A673 (cell line): ENCODE results near the gene TPM1. TPM values are rescaled to one million over a fixed set of nuclear protein-coding genes. Genes with fewer than 3 reads are reported as not detected.
A peak's percentile ranks its signal among the peaks of the same experiment; 100 is the strongest.

Experiments used
- BruUV-seq: library from RNA; stranded (reverse); fragments of 400-500 nt; replicated peaks from 2 replicates; lab custom pipeline; 2021; lab: Mats Ljungman, UMichigan
- CTCF ChIA-PET: fragments of 300-600 bp; sonication (Branson Sonifier 250); formaldehyde crosslinking; loops from one replicate; lab custom pipeline; 2022; ENCODE audit warnings: antibody characterized with exemption; lab: Charles Lee
- POLR2A ChIA-PET: fragments of 300-600 bp; sonication (Branson Sonifier 250); formaldehyde crosslinking; loops from one replicate; lab custom pipeline; 2022; ENCODE audit warnings: antibody characterized with exemption; ENCODE audit not compliant: low non-redundant PET; lab: Charles Lee
- DNase-seq: peaks from one replicate; pipeline ENCODE4 v3.0.0-alpha.2; 2015; ENCODE audit warnings: low spot score
- H3K27ac ChIP-seq: fragments of 200-600 bp; sonication (generic); 2 replicates; pipeline ENCODE4 v1.5.1; 2016; ENCODE audit warnings: mixed run types, low read depth, mild to moderate bottlenecking, mixed read lengths, antibody characterized with exemption, low read length; ENCODE audit not compliant: poor library complexity, severe bottlenecking
- H3K27me3 ChIP-seq: fragments of 200-600 bp; sonication (generic); replicated peaks from 2 replicates; pipeline ENCODE4 v1.6.1; 2017; ENCODE audit warnings: mixed run types, low read depth, mild to moderate bottlenecking, mixed read lengths, antibody characterized with exemption, low read length; ENCODE audit not compliant: insufficient read depth, poor library complexity
- H3K36me3 ChIP-seq: fragments of 200-600 bp; sonication (generic); 2 replicates; pipeline ENCODE4 v1.6.1; 2016; ENCODE audit warnings: mixed run types, mild to moderate bottlenecking, mixed read lengths, antibody characterized with exemption, low read length; ENCODE audit not compliant: insufficient read depth, poor library complexity, severe bottlenecking
- H3K4me1 ChIP-seq: fragments of 200-600 bp; sonication (generic); 2 replicates; pipeline ENCODE4 v1.6.1; 2017; ENCODE audit warnings: mixed run types, mild to moderate bottlenecking, mixed read lengths, antibody characterized with exemption, low read length; ENCODE audit not compliant: insufficient read depth, poor library complexity, severe bottlenecking
- H3K4me3 ChIP-seq: fragments of 200-600 bp; sonication (generic); 2 replicates; pipeline ENCODE4 v1.5.1; 2016; ENCODE audit warnings: low read depth, mixed run types, mild to moderate bottlenecking, mixed read lengths, low read length; ENCODE audit not compliant: poor library complexity, severe bottlenecking
- H3K9me3 ChIP-seq: fragments of 200-600 bp; sonication (generic); 2 replicates; pipeline ENCODE4 v1.6.1; 2016; ENCODE audit warnings: mixed run types, low read depth, mild to moderate bottlenecking, mixed read lengths, antibody characterized with exemption, low read length; ENCODE audit not compliant: poor library complexity, severe bottlenecking
- EZH2 ChIP-seq: fragments of 200-600 bp; sonication (generic); IDR thresholded peaks from 2 replicates; pipeline ENCODE4 v1.6.1; 2017; ENCODE audit warnings: borderline replicate concordance, low read depth, mild to moderate bottlenecking, mixed read lengths, antibody characterized with exemption, low read length; ENCODE audit not compliant: poor library complexity, severe bottlenecking
- intact Hi-C: fragments of 100-400 bp; cut with micrococcal nuclease; formaldehyde crosslinking; loops from one replicate; pipeline ENCODE4 v1.10.0; 2022; ENCODE audit not compliant: unreplicated experiment
- total RNA-seq: library from RNA; stranded (reverse); gene quantifications from 2 replicates; pipeline ENCODE4 v1.2.3, GENCODE V29; 2021
- TF ChIP-seq, protein P1 (sequence below): fragments of 300-800, 200-600 bp; sonication (generic); conservative IDR thresholded peaks from 2 replicates; pipeline ENCODE4 v1.5.1; 2017; ENCODE audit warnings: low read depth, mild to moderate bottlenecking, antibody characterized with exemption, low read length, moderate library complexity, mixed read lengths

The TPM1 gene
- total RNA-seq, 1 experiment from 2014 or later, result 31.2 TPM

DNA sequence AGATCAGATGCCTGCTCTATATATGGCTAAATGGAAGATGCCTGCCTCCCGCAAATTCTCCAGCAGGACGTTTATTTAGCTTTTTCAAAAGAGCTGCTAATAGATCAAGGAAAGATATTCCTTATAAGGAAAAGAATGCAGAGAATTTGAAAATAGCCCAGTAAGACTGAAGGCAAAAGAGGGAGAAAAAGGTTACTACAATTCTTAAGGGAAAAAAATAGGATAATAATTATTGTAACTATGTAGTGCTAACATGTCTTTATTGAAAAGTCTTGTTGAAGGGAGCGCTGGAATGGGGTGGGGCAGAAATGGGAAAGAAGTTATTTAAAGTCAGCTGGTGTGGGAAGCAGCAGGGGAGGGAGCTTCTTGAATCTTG lies 2.9 kb downstream of the TPM1 start:
- no peaks in the 10 kb centered on the region for H3K9me3 ChIP-seq
- ChIA-PET CTCF (no interaction called here), POLR2A (no interaction called here)
- intact Hi-C loops, result loop anchor here (5.0 kb wide), 1 partner anchor 357 kb away; no protein-coding TSS in a partner anchor
- no peak overlapping the region for H3K27ac ChIP-seq
- DNase-seq, result peak; percentile 9
- BruUV-seq, result no TSS peak
- no peak for TF ChIP-seq EZH2
- TF ChIP-seq, protein P1, sequence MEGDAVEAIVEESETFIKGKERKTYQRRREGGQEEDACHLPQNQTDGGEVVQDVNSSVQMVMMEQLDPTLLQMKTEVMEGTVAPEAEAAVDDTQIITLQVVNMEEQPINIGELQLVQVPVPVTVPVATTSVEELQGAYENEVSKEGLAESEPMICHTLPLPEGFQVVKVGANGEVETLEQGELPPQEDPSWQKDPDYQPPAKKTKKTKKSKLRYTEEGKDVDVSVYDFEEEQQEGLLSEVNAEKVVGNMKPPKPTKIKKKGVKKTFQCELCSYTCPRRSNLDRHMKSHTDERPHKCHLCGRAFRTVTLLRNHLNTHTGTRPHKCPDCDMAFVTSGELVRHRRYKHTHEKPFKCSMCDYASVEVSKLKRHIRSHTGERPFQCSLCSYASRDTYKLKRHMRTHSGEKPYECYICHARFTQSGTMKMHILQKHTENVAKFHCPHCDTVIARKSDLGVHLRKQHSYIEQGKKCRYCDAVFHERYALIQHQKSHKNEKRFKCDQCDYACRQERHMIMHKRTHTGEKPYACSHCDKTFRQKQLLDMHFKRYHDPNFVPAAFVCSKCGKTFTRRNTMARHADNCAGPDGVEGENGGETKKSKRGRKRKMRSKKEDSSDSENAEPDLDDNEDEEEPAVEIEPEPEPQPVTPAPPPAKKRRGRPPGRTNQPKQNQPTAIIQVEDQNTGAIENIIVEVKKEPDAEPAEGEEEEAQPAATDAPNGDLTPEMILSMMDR, result no peak
- H3K4me1 ChIP-seq, result peaks cover 29% of the 10 kb centered on the region
- H3K4me3 ChIP-seq, result no peak overlapping the region
- H3K36me3 ChIP-seq, result no peaks in the 10 kb centered on the region
- peaks cover 55% of the 10 kb centered on the region for H3K27me3 ChIP-seq

DNA sequence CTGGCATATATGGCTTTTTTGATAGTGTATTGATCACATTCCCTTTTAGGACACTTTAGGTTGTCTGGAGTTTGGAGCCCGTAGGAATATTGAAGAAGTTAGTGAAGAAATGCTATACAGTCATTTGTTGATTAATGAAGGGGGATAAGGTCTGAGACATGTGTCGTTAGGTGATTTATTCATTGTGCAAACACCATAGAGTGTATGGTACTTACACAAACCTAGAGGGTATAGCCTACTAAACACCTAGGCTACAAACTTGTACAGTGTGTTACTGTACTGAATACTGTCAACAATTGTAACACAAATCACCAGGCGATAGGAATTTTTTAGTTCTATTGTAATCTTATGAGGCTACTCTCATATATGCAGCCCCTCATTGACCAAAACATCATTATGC lies 3.3 kb downstream of the TPM1 start:
- TF ChIP-seq EZH2, result no peak
- TF ChIP-seq, protein P1, result no peak
- BruUV-seq, result no TSS peak
- H3K9me3 ChIP-seq, result no peaks in the 10 kb centered on the region
- peaks cover 53% of the 10 kb centered on the region for H3K27me3 ChIP-seq
- peaks cover 29% of the 10 kb centered on the region for H3K4me1 ChIP-seq
- H3K4me3 ChIP-seq, result no peak overlapping the region
- no peak for DNase-seq
- intact Hi-C loops, result loop anchor here (5.0 kb wide), 1 partner anchor 356 kb away; no protein-coding TSS in a partner anchor
- no peak overlapping the region for H3K27ac ChIP-seq
- ChIA-PET POLR2A (no interaction called here), CTCF (no interaction called here)
- no peaks in the 10 kb centered on the region for H3K36me3 ChIP-seq

GRCh38 chr15:63046917-63047760 lies 4.6 kb downstream of the TPM1 start:
- intact Hi-C loops, result loop anchor here (5.0 kb wide), 1 partner anchor 355 kb away; no protein-coding TSS in a partner anchor
- no peaks in the 10 kb centered on the region for H3K36me3 ChIP-seq
- no TSS peak for BruUV-seq

More at GRCh38 chr15:63046917-63047760, 4.6 kb downstream of the TPM1 start:
- no peak for DNase-seq
- Histone ChIP-seq H3K27me3 (peaks cover 40% of the 10 kb centered on the region), H3K4me1 (peaks cover 36% of the 10 kb centered on the region), H3K9me3 (no peaks in the 10 kb centered on the region), H3K27ac (no peak overlapping the region), H3K4me3 (peak overlapping the region; percentile 81)
- ChIA-PET CTCF (interaction anchor here (0.5 to 1.6 kb wide), 12 partner anchors 11 to 1380 kb away, joined by 3 to 10 read pairs (median 4); no protein-coding TSS in a partner anchor), POLR2A (interaction anchor here (0.5 to 0.6 kb wide), 2 partner anchors 289 to 619 kb away, joined by 3 to 5 read pairs; no protein-coding TSS in a partner anchor)
- TF ChIP-seq, protein P1, result no peak
- TF ChIP-seq EZH2, result no peak
